Activated CD4-positive, alpha-beta T cell treated with anti-CD3 and anti-CD28 coated beads for 1 hour (primary cell): ENCODE data around the gene PDE4A.

Source experiments
- DNase-seq: peaks from one replicate; pipeline ENCODE4 v3.0.0-alpha.2; 2020

Gene PDE4A

GRCh38 chr19:10468133-10468532 lies 47.8 kb downstream of the PDE4A start:
- no peak for DNase-seq

GRCh38 chr19:10471909-10472308 lies 51.6 kb downstream of the PDE4A start:
- DNase-seq, result no peak

DNA sequence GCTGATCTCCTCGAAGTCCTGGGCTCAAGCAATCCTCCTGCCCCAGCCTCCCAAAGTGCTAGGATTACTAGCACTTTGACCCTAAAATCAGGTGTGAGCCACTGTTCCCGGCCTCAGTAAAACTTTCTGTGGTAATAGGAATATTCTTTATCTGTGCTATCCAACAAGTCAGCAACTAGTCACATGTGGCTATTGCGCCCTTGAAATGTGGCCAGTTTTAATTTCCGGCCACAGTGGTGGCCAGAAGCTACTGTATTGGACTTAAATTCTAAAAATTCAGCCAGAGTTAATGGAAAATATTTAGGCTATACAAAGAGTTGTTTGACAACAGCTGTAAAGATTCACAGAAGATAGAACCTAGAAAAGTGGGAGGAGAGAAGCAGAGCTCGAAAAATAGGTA lies 52.9 kb downstream of the PDE4A start:
- no peak for DNase-seq

- no peak for DNase-seq
Observed at GRCh38 chr19:10474962-10475451, 54.7 kb downstream of the PDE4A start.

- DNase-seq, result no peak
Observed at GRCh38 chr19:10478476-10478875, 58.1 kb downstream of the PDE4A start.

DNA sequence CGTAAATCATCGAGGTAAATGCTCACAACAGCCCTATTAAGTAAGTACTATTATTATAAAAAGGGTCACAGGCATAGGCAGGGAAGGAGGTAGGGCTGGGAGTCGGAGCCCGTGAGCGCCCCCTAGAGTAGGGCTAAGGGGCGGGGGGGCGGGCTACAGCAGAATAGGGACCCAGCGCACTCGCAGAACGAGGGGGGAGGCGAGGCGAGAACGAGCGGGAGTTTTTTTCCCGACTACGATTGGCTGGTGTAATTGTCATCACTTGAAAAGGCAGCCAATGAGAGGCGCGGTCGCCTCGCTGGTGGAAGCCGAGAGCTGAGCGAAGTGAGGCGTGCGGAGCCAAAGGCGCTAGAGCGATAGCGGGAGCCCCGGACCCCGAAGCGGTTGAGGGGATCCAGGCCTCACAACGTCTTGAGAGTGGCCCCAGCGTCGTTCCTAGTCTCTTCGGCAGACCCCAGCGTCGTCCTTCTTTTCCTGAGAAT lies 58.6 kb downstream of the PDE4A start:
- peak; percentile 83 for DNase-seq

DNA sequence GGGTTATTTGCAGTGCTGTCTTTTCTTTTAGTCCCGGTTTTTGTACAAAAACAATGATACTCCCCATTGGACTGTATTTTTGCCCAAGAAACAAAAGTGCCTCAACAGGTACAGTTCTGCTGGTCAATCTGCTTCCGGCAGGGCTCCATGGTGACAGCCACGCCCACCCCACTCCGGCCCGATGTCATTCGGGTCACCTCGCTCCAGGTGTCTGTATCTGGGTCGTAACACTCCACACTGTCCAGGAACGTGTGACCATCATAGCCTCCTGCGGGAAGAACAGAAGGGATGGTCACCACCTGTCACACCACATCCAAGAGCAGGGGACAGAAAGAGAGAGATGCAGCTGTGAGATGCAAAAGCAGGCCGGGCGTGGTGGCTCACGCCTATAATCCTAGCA lies 66.2 kb downstream of the PDE4A start:
- DNase-seq, result no peak

GRCh38 chr19:10491472-10492047 lies 71.2 kb downstream of the PDE4A start:
- no peak for DNase-seq

- no peak for DNase-seq
Observed at GRCh38 chr19:10497371-10497770, 77.0 kb downstream of the PDE4A start.

GRCh38 chr19:10499550-10500246 lies 79.4 kb downstream of the PDE4A start:
- DNase-seq, result no peak

DNA sequence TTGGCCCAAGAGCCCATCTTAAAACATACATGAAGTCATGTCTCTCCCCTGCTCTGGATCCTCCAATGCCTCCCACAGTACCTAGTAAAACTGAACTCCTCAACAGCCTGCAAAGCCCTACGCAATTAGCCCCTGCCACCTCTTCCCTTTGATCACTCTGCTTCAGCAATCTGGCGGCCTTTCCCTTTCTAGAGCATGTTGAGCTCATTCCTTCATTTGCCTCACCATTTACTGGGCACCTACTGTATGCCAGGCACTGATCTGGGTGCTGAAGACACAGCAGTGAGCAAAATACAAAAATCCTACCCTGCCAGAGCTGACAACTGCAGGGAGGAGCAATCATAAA lies 79.9 kb downstream of the PDE4A start:
- DNase-seq, result no peak

DNA sequence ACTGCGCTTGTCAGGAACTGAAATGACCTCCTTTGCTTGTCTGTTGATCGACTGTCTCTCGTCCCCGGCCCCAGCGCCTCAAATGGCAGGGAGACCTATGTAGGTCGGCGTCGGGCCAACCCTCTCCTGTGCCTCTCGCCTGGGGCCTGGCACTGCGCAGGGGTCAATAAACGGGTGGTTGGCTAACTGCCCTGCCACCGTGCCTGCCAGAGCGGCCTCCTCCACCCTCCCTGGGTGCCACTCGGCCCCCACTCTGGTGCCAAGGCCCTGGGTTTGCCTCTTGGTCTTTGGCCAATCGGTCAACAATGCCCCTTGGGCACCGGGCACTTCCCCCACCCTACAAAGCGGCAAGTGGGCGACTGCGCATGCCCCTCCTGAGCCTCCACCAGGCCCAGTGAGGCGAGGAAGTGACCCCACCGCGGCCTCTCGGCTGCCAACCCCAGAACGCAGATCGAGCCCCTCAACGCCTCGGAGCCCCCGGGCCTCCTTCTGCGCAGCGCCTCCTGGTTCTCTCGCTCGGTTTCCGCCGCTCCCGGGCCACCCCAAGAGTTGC lies 81.7 kb downstream of the PDE4A start:
- peak; percentile 21 for DNase-seq

GRCh38 chr19:10502524-10503001 lies 82.2 kb downstream of the PDE4A start:
- peak; percentile 84 for DNase-seq

DNA sequence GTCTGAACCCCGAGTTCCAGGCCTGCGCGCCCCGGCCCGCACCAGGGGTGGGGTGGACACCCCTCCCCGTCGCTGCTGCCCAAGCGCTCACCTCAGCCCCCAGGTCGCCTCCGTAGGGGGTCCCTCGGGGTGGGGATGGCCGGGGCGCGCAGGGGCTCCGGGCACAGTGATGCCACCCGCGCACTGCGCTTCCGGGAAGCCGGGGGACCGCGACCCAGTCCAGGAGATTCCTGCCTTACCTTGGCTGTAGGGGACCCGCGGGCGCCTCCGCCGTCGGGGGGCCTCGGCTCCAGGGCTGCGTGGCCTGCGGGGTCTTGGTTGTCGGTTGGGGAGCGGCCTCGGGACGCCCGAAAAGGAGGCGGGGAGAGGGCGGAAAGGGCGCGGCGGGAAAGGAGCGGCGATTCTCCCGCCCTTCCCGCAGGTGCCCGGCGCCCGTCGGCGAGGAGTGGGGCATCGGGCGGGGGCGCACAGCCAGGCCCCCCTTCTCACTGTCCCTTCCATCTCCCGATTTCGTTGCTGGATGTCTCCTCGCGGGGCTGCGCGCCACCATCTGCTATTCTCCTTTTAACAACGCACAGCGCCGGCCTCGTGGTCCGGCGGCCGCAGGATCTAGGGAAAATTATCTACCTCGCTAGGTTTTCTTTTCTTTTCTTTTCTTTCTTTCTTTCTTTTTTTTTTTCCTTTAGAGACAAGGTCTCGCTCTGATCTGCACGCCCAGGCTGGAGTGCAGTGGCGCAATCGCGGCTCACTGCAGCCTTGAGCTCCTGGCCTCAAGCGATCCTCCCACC lies 82.9 kb downstream of the PDE4A start, which contains the start of gene KEAP1:
Gene KEAP1, minus strand, starts transcription at position 355 of the 788 bp plus-strand sequence. CDS start 3,323 bp downstream, outside the sequence.
- DNase-seq, result no peak

GRCh38 chr19:10505583-10506229 lies 85.4 kb downstream of the PDE4A start:
- peak; percentile 67 for DNase-seq

DNA sequence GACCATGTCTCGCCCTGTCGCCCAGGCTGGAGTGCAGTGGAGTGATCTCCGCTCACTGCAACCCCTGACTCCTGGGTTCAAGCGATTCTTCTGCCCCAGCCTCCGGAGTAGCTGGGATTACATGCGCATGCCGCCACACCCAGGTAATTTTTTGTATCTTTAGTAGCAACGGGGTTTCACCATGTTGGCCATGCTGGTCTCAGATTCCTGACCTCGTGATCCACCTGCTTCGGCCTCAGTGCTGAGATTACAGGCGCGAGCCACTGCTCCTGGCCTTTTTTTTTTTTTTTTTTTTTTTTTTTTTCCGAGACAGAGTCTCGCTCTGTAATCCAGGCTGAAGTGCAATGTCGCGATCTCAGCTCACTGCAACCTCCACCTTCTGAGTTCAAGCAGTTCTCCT lies 87.7 kb downstream of the PDE4A start:
- no peak for DNase-seq

- DNase-seq, result no peak
Observed at GRCh38 chr19:10508707-10509106, 88.4 kb downstream of the PDE4A start.

DNA sequence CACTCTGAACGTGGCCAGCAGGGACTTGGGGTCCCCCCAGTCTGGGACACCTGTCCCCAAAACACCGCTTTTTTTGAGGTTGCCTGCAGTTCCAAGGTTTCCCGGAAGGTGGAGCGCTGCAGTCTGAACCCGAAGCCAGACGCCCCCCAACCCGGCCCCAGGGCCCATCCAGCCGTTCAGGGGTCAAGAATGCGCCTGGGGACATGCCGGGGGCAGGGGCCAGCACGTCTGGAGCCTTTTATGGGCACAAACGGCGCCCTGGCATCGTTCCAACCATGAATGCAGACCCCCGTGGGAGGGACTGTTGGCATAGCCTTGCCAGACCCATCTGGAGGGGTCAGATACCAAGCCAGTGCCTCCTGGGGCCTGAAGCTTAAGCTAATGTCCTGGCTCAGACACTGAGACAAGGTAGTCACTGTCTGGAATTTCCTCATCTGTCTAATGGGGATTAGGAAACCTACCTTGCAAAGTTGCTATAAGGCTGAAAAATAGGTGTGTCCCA lies 90.0 kb downstream of the PDE4A start:
- DNase-seq, result peak; percentile 30

- no peak for DNase-seq
Observed at GRCh38 chr19:10513223-10513622, 92.9 kb downstream of the PDE4A start.

- DNase-seq, result peak; percentile 20
Observed at GRCh38 chr19:10514211-10515145, 94.1 kb downstream of the PDE4A start.

DNA sequence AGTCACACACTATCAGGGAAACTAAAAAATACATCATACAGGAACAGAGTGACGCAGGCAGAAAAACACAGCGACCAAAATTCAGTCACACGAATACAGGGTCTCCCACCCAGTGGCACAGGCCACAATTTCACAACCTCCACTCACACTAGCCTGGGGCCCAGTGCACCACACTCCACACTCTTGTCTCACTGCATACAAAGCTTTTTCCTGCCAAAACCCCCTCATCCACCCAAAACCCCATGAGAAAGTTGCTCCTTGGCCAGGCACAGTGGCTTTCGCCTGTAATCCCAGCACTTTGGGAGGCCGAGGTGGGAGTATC lies 95.7 kb downstream of the PDE4A start:
- no peak for DNase-seq
